H9 (cell line): ENCODE data around the gene TBC1D22A. TPM values are rescaled to one million over a fixed set of nuclear protein-coding genes. Genes with fewer than 3 reads are reported as not detected.

Source experiments
- DNase-seq: peaks from one replicate; pipeline ENCODE4 v3.0.0-alpha.2; 2017
- H2AFZ ChIP-seq: one replicate; pipeline ENCODE4 v1.6.1; 2013; ENCODE audit warnings: mild to moderate bottlenecking, low read length, control low read depth, moderate library complexity
- H2AK5ac ChIP-seq: 2 replicates; pipeline ENCODE4 v1.6.1; 2013; ENCODE audit warnings: low read length, control low read depth, mixed read lengths; ENCODE audit not compliant: insufficient read length
- H2BK120ac ChIP-seq: one replicate; pipeline ENCODE4 v1.6.1; 2013; ENCODE audit warnings: low read depth, mild to moderate bottlenecking, low read length, control low read depth, inconsistent platforms; ENCODE audit not compliant: poor library complexity, severe bottlenecking
- H2BK12ac ChIP-seq: 2 replicates; pipeline ENCODE4 v1.6.1; 2013; ENCODE audit warnings: low read length, control low read depth, mixed read lengths, low read depth; ENCODE audit not compliant: insufficient read length
- H2BK15ac ChIP-seq: 2 replicates; pipeline ENCODE4 v1.6.1; 2013; ENCODE audit warnings: low read depth, low read length, control low read depth
- H2BK20ac ChIP-seq: one replicate; pipeline ENCODE4 v1.6.1; 2013; ENCODE audit warnings: low read depth, mild to moderate bottlenecking, low read length, control low read depth, inconsistent platforms; ENCODE audit not compliant: poor library complexity, severe bottlenecking
- H2BK5ac ChIP-seq: 2 replicates; pipeline ENCODE4 v1.6.1; 2013; ENCODE audit warnings: low read length, control low read depth, mixed read lengths; ENCODE audit not compliant: insufficient read length
- H3K14ac ChIP-seq: 2 replicates; pipeline ENCODE4 v1.6.1; 2013; ENCODE audit warnings: low read length, control low read depth; ENCODE audit not compliant: insufficient read depth
- H3K18ac ChIP-seq: 2 replicates; pipeline ENCODE4 v1.6.1; 2013; ENCODE audit warnings: low read depth, mild to moderate bottlenecking, mixed read lengths, low read length, control low read depth; ENCODE audit not compliant: insufficient read length
- H3K23ac ChIP-seq: 2 replicates; pipeline ENCODE4 v1.6.1; 2013; ENCODE audit warnings: low read length, control low read depth, mixed read lengths, low read depth; ENCODE audit not compliant: insufficient read length
- H3K23me2 ChIP-seq: 2 replicates; pipeline ENCODE4 v1.6.1; 2013; ENCODE audit warnings: low read depth, mild to moderate bottlenecking, mixed read lengths, low read length, control low read depth; ENCODE audit not compliant: insufficient read length, poor library complexity, severe bottlenecking
- H3K27ac ChIP-seq: 2 replicates; pipeline ENCODE4 v1.5.1; 2013; ENCODE audit warnings: low read length, control low read depth, mixed read lengths, low read depth; ENCODE audit not compliant: insufficient read length
- H3K27me3 ChIP-seq: 2 replicates; pipeline ENCODE4 v1.6.1; 2013; ENCODE audit warnings: low read length, control low read depth, inconsistent platforms; ENCODE audit not compliant: insufficient read depth
- H3K4ac ChIP-seq: 2 replicates; pipeline ENCODE4 v1.6.1; 2013; ENCODE audit warnings: low read depth, mild to moderate bottlenecking, control low read depth, inconsistent platforms, low read length, moderate library complexity
- H3K4me1 ChIP-seq: 2 replicates; pipeline ENCODE4 v1.6.1; 2013; ENCODE audit warnings: low read length, control low read depth, inconsistent platforms; ENCODE audit not compliant: insufficient read depth
- H3K4me2 ChIP-seq: 2 replicates; pipeline ENCODE4 v1.6.1; 2013; ENCODE audit warnings: low read length, control low read depth, mixed read lengths; ENCODE audit not compliant: insufficient read length, insufficient read depth
- H3K56ac ChIP-seq: 2 replicates; pipeline ENCODE4 v1.6.1; 2013; ENCODE audit warnings: low read depth, mild to moderate bottlenecking, mixed read lengths, low read length, control low read depth; ENCODE audit not compliant: insufficient read length
- H3K79me1 ChIP-seq: 2 replicates; pipeline ENCODE4 v1.6.1; 2013; ENCODE audit warnings: low read depth, mild to moderate bottlenecking, moderate library complexity, low read length, control low read depth, inconsistent platforms; ENCODE audit not compliant: insufficient read depth, poor library complexity, severe bottlenecking
- H3K79me2 ChIP-seq: 2 replicates; pipeline ENCODE4 v1.6.1; 2013; ENCODE audit warnings: low read length, control low read depth, inconsistent platforms; ENCODE audit not compliant: insufficient read depth
- H3K9ac ChIP-seq: 2 replicates; pipeline ENCODE4 v1.6.1; 2013; ENCODE audit warnings: low read length, control low read depth, mixed read lengths; ENCODE audit not compliant: insufficient read length; ENCODE audit errors: extremely low read depth
- H3K9me3 ChIP-seq: one replicate; pipeline ENCODE4 v1.6.1; 2013; ENCODE audit warnings: low read depth, low read length, inconsistent platforms; ENCODE audit not compliant: control insufficient read depth
- H3T11ph ChIP-seq: one replicate; pipeline ENCODE4 v1.6.1; 2013; ENCODE audit warnings: mild to moderate bottlenecking, low read length, control low read depth, inconsistent platforms
- H4K20me1 ChIP-seq: one replicate; pipeline ENCODE4 v1.6.1; 2013; ENCODE audit not compliant: control insufficient read depth, insufficient read length, insufficient read depth
- H4K5ac ChIP-seq: 2 replicates; pipeline ENCODE4 v1.6.1; 2013; ENCODE audit warnings: low read depth, mild to moderate bottlenecking, mixed read lengths, low read length, control low read depth; ENCODE audit not compliant: insufficient read length
- H4K8ac ChIP-seq: replicated peaks from 2 replicates; pipeline ENCODE4 v1.6.1; 2013; ENCODE audit warnings: low read length, control low read depth, mixed read lengths, low read depth; ENCODE audit not compliant: insufficient read length
- H4K91ac ChIP-seq: 2 replicates; pipeline ENCODE4 v1.6.1; 2013; ENCODE audit warnings: low read depth, mild to moderate bottlenecking, moderate library complexity, mixed read lengths, low read length, control low read depth; ENCODE audit not compliant: insufficient read length
- H3K27ac Mint-ChIP-seq, 3 experiments: 2 replicates in 2 of 3; 3 replicates in 1 of 3; pipeline ENCODE4 v1.8.0; 2020 to 2021; ENCODE audit warnings: mixed read lengths in 3 of 3, mild to moderate bottlenecking in 1 of 3, moderate library complexity in 1 of 3
- H3K27me3 Mint-ChIP-seq: 2 replicates; pipeline ENCODE4 v1.8.0; 2021; ENCODE audit warnings: low read depth, mild to moderate bottlenecking, moderate library complexity, mixed read lengths
- H3K36me3 Mint-ChIP-seq, 3 experiments: 2 replicates in 2 of 3; 3 replicates in 1 of 3; pipeline ENCODE4 v1.8.0; 2020 to 2021; ENCODE audit warnings: low read depth in 3 of 3, mixed read lengths in 3 of 3; ENCODE audit not compliant: insufficient read depth in 1 of 3
- H3K4me1 Mint-ChIP-seq, 2 experiments: 2 replicates each; pipeline ENCODE4 v1.8.0; 2020; ENCODE audit warnings: mixed read lengths in 2 of 2
- H3K4me3 Mint-ChIP-seq, 2 experiments: 2 replicates in 1 of 2; 3 replicates in 1 of 2; pipeline ENCODE4 v1.8.0; 2020 to 2021; ENCODE audit warnings: mild to moderate bottlenecking in 2 of 2, mixed read lengths in 2 of 2, moderate library complexity in 1 of 2
- H3K9me3 Mint-ChIP-seq, 2 experiments: 2 replicates in 1 of 2; 3 replicates in 1 of 2; pipeline ENCODE4 v1.8.0; 2020; ENCODE audit warnings: mild to moderate bottlenecking in 2 of 2, mixed read lengths in 2 of 2, moderate library complexity in 1 of 2
- CTCF ChIP-seq: fragments of 200-600 bp; sonication (generic); conservative IDR thresholded peaks from 3 replicates; pipeline ENCODE4 v1.8.0; 2021; ENCODE audit warnings: antibody characterized with exemption, mild to moderate bottlenecking
- WGBS: extraction: QIAGEN DNeasy Blood & Tissue Kit; methylation state at CpG from one replicate; pipeline ENCODE4 v1.1.7; 2013; ENCODE audit warnings: missing lambda C conversion rate, low lambda C conversion rate, mixed read lengths; ENCODE audit not compliant: insufficient read length; ENCODE audit errors: extremely low coverage; 5-methylcytosine and 5-hydroxymethylcytosine counted together
- total RNA-seq: library from RNA; stranded (reverse); gene quantifications from 2 replicates; pipeline ENCODE4 v1.2.1, GENCODE V29; 2021

TBC1D22A gene
- total RNA-seq, 1 experiment from 2014 or later = 20.8 TPM

- Histone ChIP-seq H3K79me1 (no peaks in the 10 kb centered on the region), H3K4ac (no peak overlapping the region), H2BK15ac (no peak overlapping the region), H3K9ac (no peak overlapping the region), H2AFZ (no peak overlapping the region), H3K23ac (no peak overlapping the region), H3K56ac (no peak overlapping the region), H4K20me1 (no peaks in the 10 kb centered on the region), H2BK20ac (no peak overlapping the region), H3K4me1 (no peaks in the 10 kb centered on the region), H4K5ac (no peak overlapping the region), H3K27ac (no peak overlapping the region), H3K18ac (no peak overlapping the region), H3K23me2 (no peaks in the 10 kb centered on the region), H3K14ac (no peak overlapping the region), H2BK5ac (no peak overlapping the region), H3K27me3 (no peaks in the 10 kb centered on the region), H2BK120ac (no peak overlapping the region), H3T11ph (no peak overlapping the region), H3K9me3 (no peaks in the 10 kb centered on the region), H4K8ac (no peak overlapping the region), H3K79me2 (no peaks in the 10 kb centered on the region), H2AK5ac (no peak overlapping the region), H3K4me2 (no peak overlapping the region), H2BK12ac (no peak overlapping the region), H4K91ac (no peak overlapping the region)
- Mint-ChIP-seq H3K36me3 (peaks cover 0 to 24% (median 23%) of the 10 kb centered on the region in 3 experiments; a peak in 5 of 7 replicates), H3K4me3 (no peak overlapping the region), H3K9me3 (peaks cover 21 to 65% of the 10 kb centered on the region in 2 experiments), H3K4me1 (no peaks in the 10 kb centered on the region), H3K27ac (no peak overlapping the region), H3K27me3 (peaks cover 6% of the 10 kb centered on the region; the same call in 1 of the 2 replicates)
- DNase-seq = no peak
- TF ChIP-seq CTCF = no peak
- no CpG with 5 or more reads among the region's 5 CpGs for WGBS
Measured at GRCh38 chr22:47178339-47178738, 415.9 kb downstream of the TBC1D22A start.
